Measurements from ENCODE around the gene SCG5. TPM values are rescaled to one million over a fixed set of nuclear protein-coding genes. Genes with fewer than 3 reads are reported as not detected.
"Not testable (repeated sequence)": the region's sequence is repeated elsewhere in the genome, so short reads cannot be mapped to it uniquely, and the experiment has no call there.

Gene SCG5
- total and polyA plus RNA-seq, 2 donors (not counting 3 experiments of a cell fraction or from before 2014, with no cell fraction given), result 3.3 to 3.9 TPM

GRCh38 chr15:32610719-32611118 is 30.8 kb upstream of the SCG5 start:
- H2AFZ ChIP-seq (ENCODE audit: low read depth, low read length); POLR2A ChIA-PET; H3K27me3 ChIP-seq (ENCODE audit: control insufficient read depth in 2 of 2, insufficient read depth in 2 of 2, low read length in 2 of 2); CTCF ChIA-PET; H3K4me3 ChIP-seq (replicated peaks in 1 of 3; ENCODE audit: insufficient read depth in 1 of 3, low read depth in 1 of 3, low read length in 3 of 3); H3K4me1 ChIP-seq (ENCODE audit: control insufficient read depth, extremely low read depth, insufficient read depth, low read length); H3K9me1 ChIP-seq (replicated peaks; ENCODE audit: control insufficient read depth, extremely low read depth, insufficient read depth, low read length); H3K9ac ChIP-seq (replicated peaks; ENCODE audit: extremely low read depth, insufficient read depth, low read length); H3K79me2 ChIP-seq (ENCODE audit: control insufficient read depth, insufficient read depth, low read length); intact Hi-C loops (cut with micrococcal nuclease); H3K27ac ChIP-seq (ENCODE audit: insufficient read depth, low read depth, low read length); H3K36me3 ChIP-seq (ENCODE audit: control insufficient read depth in 2 of 2, extremely low read depth in 1 of 2, insufficient read depth in 2 of 2, low read length in 2 of 2); dilution Hi-C loops (cut with MboI; ENCODE audit: extremely low pct_ligation_motif_present, low sequenced_read_pairs); BruUV-seq (replicated peaks); H3K9me3 ChIP-seq (replicated peaks; ENCODE audit: control insufficient read depth, insufficient read depth, low read length); H3K4me2 ChIP-seq (ENCODE audit: insufficient read depth, low read length); H4K20me1 ChIP-seq (replicated peaks; ENCODE audit: control insufficient read depth, extremely low read depth, insufficient read depth, low read length): not testable (repeated sequence)
- FAIRE-seq (peak; percentile 86), DNase-seq (ENCODE audit: low read depth, low spot score) (peak; percentile 54)

- Histone ChIP-seq H2AFZ (ENCODE audit: low read depth, low read length) (peak overlapping the region; percentile 73), H3K9ac (replicated peaks; ENCODE audit: extremely low read depth, insufficient read depth, low read length) (peak overlapping the region; percentile 85), H3K4me2 (ENCODE audit: insufficient read depth, low read length) (peak overlapping the region; percentile 76), H3K4me3 (replicated peaks in 1 of 3; ENCODE audit: insufficient read depth in 1 of 3, low read depth in 1 of 3, low read length in 3 of 3) (peak overlapping the region; percentile 48 to 84 (median 63)), H3K27ac (ENCODE audit: insufficient read depth, low read depth, low read length) (peak overlapping the region; percentile 97), H3K79me2 (ENCODE audit: control insufficient read depth, insufficient read depth, low read length) (peaks cover 38% of the 10 kb centered on the region)
- H4K20me1 ChIP-seq (replicated peaks; ENCODE audit: control insufficient read depth, extremely low read depth, insufficient read depth, low read length); DNase-seq (ENCODE audit: low read depth, low spot score); H3K27me3 ChIP-seq (ENCODE audit: control insufficient read depth in 2 of 2, insufficient read depth in 2 of 2, low read length in 2 of 2); CTCF ChIA-PET; dilution Hi-C loops (cut with MboI; ENCODE audit: extremely low pct_ligation_motif_present, low sequenced_read_pairs); H3K4me1 ChIP-seq (ENCODE audit: control insufficient read depth, extremely low read depth, insufficient read depth, low read length); POLR2A ChIA-PET; H3K36me3 ChIP-seq (ENCODE audit: control insufficient read depth in 2 of 2, extremely low read depth in 1 of 2, insufficient read depth in 2 of 2, low read length in 2 of 2); intact Hi-C loops (cut with micrococcal nuclease); H3K9me3 ChIP-seq (replicated peaks; ENCODE audit: control insufficient read depth, insufficient read depth, low read length); H3K9me1 ChIP-seq (replicated peaks; ENCODE audit: control insufficient read depth, extremely low read depth, insufficient read depth, low read length): not testable (repeated sequence)
- BruUV-seq (replicated peaks), result TSS peak; percentile 70
- peak; percentile 15 for FAIRE-seq
These were observed 26.8 kb upstream of the SCG5 start for GRCh38 chr15:32614712-32615050.

GRCh38 chr15:32615051-32615870 is 26.2 kb upstream of the SCG5 start, which contains the start of gene ARHGAP11A:
TSS of gene ARHGAP11A (plus strand) at chr15:32615504. CDS start at chr15:32616212, 708 bp downstream.
- H3K9me3 ChIP-seq (replicated peaks; ENCODE audit: control insufficient read depth, insufficient read depth, low read length); H3K36me3 ChIP-seq (ENCODE audit: control insufficient read depth in 2 of 2, extremely low read depth in 1 of 2, insufficient read depth in 2 of 2, low read length in 2 of 2); H3K9me1 ChIP-seq (replicated peaks; ENCODE audit: control insufficient read depth, extremely low read depth, insufficient read depth, low read length); POLR2A ChIA-PET; H4K20me1 ChIP-seq (replicated peaks; ENCODE audit: control insufficient read depth, extremely low read depth, insufficient read depth, low read length); intact Hi-C loops (cut with micrococcal nuclease); H3K27me3 ChIP-seq (ENCODE audit: control insufficient read depth in 2 of 2, insufficient read depth in 2 of 2, low read length in 2 of 2); BruUV-seq (replicated peaks); CTCF ChIA-PET; dilution Hi-C loops (cut with MboI; ENCODE audit: extremely low pct_ligation_motif_present, low sequenced_read_pairs); H3K4me1 ChIP-seq (ENCODE audit: control insufficient read depth, extremely low read depth, insufficient read depth, low read length): not testable (repeated sequence)
- peak; percentile 86 for DNase-seq (ENCODE audit: low read depth, low spot score)
- Histone ChIP-seq H3K4me3 (replicated peaks in 1 of 3; ENCODE audit: insufficient read depth in 1 of 3, low read depth in 1 of 3, low read length in 3 of 3) (peak within 1 kb of the TSS; percentile 63 to 94 (median 93)), H2AFZ (ENCODE audit: low read depth, low read length) (peak within 1 kb of the TSS; percentile 86), H3K4me2 (ENCODE audit: insufficient read depth, low read length) (peak within 1 kb of the TSS; percentile 84), H3K79me2 (ENCODE audit: control insufficient read depth, insufficient read depth, low read length) (peaks cover 43% of the 10 kb centered on the region), H3K27ac (ENCODE audit: insufficient read depth, low read depth, low read length) (peak within 1 kb of the TSS; percentile 97), H3K9ac (replicated peaks; ENCODE audit: extremely low read depth, insufficient read depth, low read length) (peak within 1 kb of the TSS; percentile 85)
- FAIRE-seq, result peak; percentile 79

- H3K36me3 ChIP-seq (ENCODE audit: control insufficient read depth in 2 of 2, extremely low read depth in 1 of 2, insufficient read depth in 2 of 2, low read length in 2 of 2); H3K27me3 ChIP-seq (ENCODE audit: control insufficient read depth in 2 of 2, insufficient read depth in 2 of 2, low read length in 2 of 2); H4K20me1 ChIP-seq (replicated peaks; ENCODE audit: control insufficient read depth, extremely low read depth, insufficient read depth, low read length); intact Hi-C loops (cut with micrococcal nuclease); H3K9me3 ChIP-seq (replicated peaks; ENCODE audit: control insufficient read depth, insufficient read depth, low read length); BruUV-seq (replicated peaks); FAIRE-seq; CTCF ChIA-PET; dilution Hi-C loops (cut with MboI; ENCODE audit: extremely low pct_ligation_motif_present, low sequenced_read_pairs); H3K9me1 ChIP-seq (replicated peaks; ENCODE audit: control insufficient read depth, extremely low read depth, insufficient read depth, low read length); H3K4me1 ChIP-seq (ENCODE audit: control insufficient read depth, extremely low read depth, insufficient read depth, low read length); POLR2A ChIA-PET: not testable (repeated sequence)
- H3K79me2 ChIP-seq (ENCODE audit: control insufficient read depth, insufficient read depth, low read length), result peaks cover 47% of the 10 kb centered on the region
- H3K27ac ChIP-seq (ENCODE audit: insufficient read depth, low read depth, low read length), result peak overlapping the region; percentile 70
- DNase-seq (ENCODE audit: low read depth, low spot score), result peak; percentile 35
- peak overlapping the region; percentile 86 for H2AFZ ChIP-seq (ENCODE audit: low read depth, low read length)
- H3K4me3 ChIP-seq (replicated peaks in 1 of 3; ENCODE audit: insufficient read depth in 1 of 3, low read depth in 1 of 3, low read length in 3 of 3), result peak overlapping the region; percentile 63 to 94 (median 93)
- H3K9ac ChIP-seq (replicated peaks; ENCODE audit: extremely low read depth, insufficient read depth, low read length), result peak overlapping the region; percentile 16
- peak overlapping the region; percentile 84 for H3K4me2 ChIP-seq (ENCODE audit: insufficient read depth, low read length)
These were observed 25.6 kb upstream of the SCG5 start for GRCh38 chr15:32615871-32616426.
